Heart left ventricle (tissue), 13 donors: Measurements from ENCODE around the gene ATP13A4.

Experiments
- POLR2A ChIP-seq, 2 donors: fragments of 450-650 bp; IDR thresholded peaks; one replicate each; pipeline ENCODE4 v1.6.1; 2017; ENCODE audit warnings: antibody characterized with exemption in 2 of 2, mild to moderate bottlenecking in 2 of 2, moderate library complexity in 2 of 2
- TF ChIP-seq, protein P1 (sequence below), 12 donors: fragments of 200-600 bp; sonication (generic) in 4 of 12; IDR thresholded peaks; one replicate each; pipeline versions ENCODE4 v1.5.0 to v1.8.0; 2018 to 2022; ENCODE audit warnings: antibody characterized with exemption in 12 of 12, mild to moderate bottlenecking in 5 of 12
- donor health status: ischemic (EF 13 %, LVEDD 7.1; RV severe dilation, severe dysfunction).
- donor health status: DM: no; HTN: yes; CAD: no.
- donor health status: DM: no; HTN: no; CAD: no.
- donor health status: ischemic (EF 25% LVEDD 6.9; RV normal size, moderate dysfunction).
- donor health status: ischemic (EF 25% LVEDD 5.7; RV mildly dilated, moderate dysfunction).
- donor health status: ischemic (EF 35%, LVEDD 5.7; RV mildly dilated, moderate dysfunction).
- donor health status: nonischemic (EF 11% LVEDD 7.7; RV severe dilation, severe dysfunction).
- donor health status: DM: yes; HTN: yes; CAD: no.
- donor health status: PGD.
- donor health status: ischemic (EF 29% LVEDD 5.4; RV normal size, mild dysfunction).
- donor health status: nonischemic (EF 23%, LVEDD 6.1; RV moderate dilation, normal function).

DNA sequence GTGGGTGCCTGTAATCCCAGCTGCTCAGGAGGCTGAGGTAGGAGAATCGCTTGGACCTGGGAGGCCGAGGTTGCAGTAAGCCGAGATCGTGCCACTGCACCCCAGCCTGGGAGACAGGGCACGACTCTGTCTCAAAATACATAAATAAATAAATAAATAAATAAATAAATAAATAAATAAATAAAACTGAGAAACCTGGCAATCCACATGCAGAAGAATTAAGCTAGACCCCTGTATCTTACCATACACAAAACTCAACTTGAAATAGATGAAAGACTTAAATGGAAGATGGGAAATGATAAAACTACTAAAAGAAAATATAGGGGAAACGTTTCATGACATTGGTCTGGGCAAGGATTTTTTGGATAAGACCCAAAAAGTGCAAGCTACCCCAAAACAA lies 58.0 kb downstream of the ATP13A4 start:
- TF ChIP-seq, protein P1, sequence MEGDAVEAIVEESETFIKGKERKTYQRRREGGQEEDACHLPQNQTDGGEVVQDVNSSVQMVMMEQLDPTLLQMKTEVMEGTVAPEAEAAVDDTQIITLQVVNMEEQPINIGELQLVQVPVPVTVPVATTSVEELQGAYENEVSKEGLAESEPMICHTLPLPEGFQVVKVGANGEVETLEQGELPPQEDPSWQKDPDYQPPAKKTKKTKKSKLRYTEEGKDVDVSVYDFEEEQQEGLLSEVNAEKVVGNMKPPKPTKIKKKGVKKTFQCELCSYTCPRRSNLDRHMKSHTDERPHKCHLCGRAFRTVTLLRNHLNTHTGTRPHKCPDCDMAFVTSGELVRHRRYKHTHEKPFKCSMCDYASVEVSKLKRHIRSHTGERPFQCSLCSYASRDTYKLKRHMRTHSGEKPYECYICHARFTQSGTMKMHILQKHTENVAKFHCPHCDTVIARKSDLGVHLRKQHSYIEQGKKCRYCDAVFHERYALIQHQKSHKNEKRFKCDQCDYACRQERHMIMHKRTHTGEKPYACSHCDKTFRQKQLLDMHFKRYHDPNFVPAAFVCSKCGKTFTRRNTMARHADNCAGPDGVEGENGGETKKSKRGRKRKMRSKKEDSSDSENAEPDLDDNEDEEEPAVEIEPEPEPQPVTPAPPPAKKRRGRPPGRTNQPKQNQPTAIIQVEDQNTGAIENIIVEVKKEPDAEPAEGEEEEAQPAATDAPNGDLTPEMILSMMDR (IDR thresholded peaks at IDR 0.05) = no peak
- TF ChIP-seq POLR2A (IDR thresholded peaks at IDR 0.05) = no peak
